ENCODE measurements around the gene GNE. TPM values are rescaled to one million over a fixed set of nuclear protein-coding genes. Genes with fewer than 3 reads are reported as not detected.

Gene GNE
- total and polyA plus RNA-seq, 2 experiments from 2014 or later = 2.2 to 15.7 TPM

GRCh38 chr9:36187414-36187813 lies 70.8 kb downstream of the GNE start:
- no peak overlapping the region for H3K4me3 Mint-ChIP-seq
- Histone ChIP-seq H3K4me2 (no peak overlapping the region), H3K27ac (ENCODE audit: low read depth) (no peak overlapping the region), H4K20me1 (replicated peaks; ENCODE audit: insufficient read depth) (peaks cover 11% of the 10 kb centered on the region), H3K27me3 (ENCODE audit: insufficient read depth) (no peaks in the 10 kb centered on the region), H3K4me3 (no peak overlapping the region), H3K4me1 (ENCODE audit: insufficient read depth) (peaks cover 15% of the 10 kb centered on the region), H2AFZ (no peak overlapping the region), H3K36me3 (ENCODE audit: insufficient read depth) (no peaks in the 10 kb centered on the region), H3K79me2 (replicated peaks; ENCODE audit: insufficient read depth) (peaks cover 16% of the 10 kb centered on the region), H3F3A (replicated peaks; ENCODE audit: low read depth) (peaks cover 8% of the 10 kb centered on the region), H3K9me2 (ENCODE audit: insufficient read depth) (peaks cover 11% of the 10 kb centered on the region; the same call in 1 of the 2 replicates)
- no peak for DNase-seq (ENCODE audit: low spot score)
- no peak for ATAC-seq
- no peak for TF ChIP-seq CTCF (conservative IDR thresholded peaks at IDR 0.05; ENCODE audit: low read depth in 2 of 2)
- TF ChIP-seq CREB1 (CRISPR knock-in tag; IDR thresholded peaks at IDR 0.05; ENCODE audit: low read depth) = no peak
- no peak for TF ChIP-seq JUNB (IDR thresholded peaks at IDR 0.05; ENCODE audit: unreplicated experiment)
- TF ChIP-seq, protein P1, sequence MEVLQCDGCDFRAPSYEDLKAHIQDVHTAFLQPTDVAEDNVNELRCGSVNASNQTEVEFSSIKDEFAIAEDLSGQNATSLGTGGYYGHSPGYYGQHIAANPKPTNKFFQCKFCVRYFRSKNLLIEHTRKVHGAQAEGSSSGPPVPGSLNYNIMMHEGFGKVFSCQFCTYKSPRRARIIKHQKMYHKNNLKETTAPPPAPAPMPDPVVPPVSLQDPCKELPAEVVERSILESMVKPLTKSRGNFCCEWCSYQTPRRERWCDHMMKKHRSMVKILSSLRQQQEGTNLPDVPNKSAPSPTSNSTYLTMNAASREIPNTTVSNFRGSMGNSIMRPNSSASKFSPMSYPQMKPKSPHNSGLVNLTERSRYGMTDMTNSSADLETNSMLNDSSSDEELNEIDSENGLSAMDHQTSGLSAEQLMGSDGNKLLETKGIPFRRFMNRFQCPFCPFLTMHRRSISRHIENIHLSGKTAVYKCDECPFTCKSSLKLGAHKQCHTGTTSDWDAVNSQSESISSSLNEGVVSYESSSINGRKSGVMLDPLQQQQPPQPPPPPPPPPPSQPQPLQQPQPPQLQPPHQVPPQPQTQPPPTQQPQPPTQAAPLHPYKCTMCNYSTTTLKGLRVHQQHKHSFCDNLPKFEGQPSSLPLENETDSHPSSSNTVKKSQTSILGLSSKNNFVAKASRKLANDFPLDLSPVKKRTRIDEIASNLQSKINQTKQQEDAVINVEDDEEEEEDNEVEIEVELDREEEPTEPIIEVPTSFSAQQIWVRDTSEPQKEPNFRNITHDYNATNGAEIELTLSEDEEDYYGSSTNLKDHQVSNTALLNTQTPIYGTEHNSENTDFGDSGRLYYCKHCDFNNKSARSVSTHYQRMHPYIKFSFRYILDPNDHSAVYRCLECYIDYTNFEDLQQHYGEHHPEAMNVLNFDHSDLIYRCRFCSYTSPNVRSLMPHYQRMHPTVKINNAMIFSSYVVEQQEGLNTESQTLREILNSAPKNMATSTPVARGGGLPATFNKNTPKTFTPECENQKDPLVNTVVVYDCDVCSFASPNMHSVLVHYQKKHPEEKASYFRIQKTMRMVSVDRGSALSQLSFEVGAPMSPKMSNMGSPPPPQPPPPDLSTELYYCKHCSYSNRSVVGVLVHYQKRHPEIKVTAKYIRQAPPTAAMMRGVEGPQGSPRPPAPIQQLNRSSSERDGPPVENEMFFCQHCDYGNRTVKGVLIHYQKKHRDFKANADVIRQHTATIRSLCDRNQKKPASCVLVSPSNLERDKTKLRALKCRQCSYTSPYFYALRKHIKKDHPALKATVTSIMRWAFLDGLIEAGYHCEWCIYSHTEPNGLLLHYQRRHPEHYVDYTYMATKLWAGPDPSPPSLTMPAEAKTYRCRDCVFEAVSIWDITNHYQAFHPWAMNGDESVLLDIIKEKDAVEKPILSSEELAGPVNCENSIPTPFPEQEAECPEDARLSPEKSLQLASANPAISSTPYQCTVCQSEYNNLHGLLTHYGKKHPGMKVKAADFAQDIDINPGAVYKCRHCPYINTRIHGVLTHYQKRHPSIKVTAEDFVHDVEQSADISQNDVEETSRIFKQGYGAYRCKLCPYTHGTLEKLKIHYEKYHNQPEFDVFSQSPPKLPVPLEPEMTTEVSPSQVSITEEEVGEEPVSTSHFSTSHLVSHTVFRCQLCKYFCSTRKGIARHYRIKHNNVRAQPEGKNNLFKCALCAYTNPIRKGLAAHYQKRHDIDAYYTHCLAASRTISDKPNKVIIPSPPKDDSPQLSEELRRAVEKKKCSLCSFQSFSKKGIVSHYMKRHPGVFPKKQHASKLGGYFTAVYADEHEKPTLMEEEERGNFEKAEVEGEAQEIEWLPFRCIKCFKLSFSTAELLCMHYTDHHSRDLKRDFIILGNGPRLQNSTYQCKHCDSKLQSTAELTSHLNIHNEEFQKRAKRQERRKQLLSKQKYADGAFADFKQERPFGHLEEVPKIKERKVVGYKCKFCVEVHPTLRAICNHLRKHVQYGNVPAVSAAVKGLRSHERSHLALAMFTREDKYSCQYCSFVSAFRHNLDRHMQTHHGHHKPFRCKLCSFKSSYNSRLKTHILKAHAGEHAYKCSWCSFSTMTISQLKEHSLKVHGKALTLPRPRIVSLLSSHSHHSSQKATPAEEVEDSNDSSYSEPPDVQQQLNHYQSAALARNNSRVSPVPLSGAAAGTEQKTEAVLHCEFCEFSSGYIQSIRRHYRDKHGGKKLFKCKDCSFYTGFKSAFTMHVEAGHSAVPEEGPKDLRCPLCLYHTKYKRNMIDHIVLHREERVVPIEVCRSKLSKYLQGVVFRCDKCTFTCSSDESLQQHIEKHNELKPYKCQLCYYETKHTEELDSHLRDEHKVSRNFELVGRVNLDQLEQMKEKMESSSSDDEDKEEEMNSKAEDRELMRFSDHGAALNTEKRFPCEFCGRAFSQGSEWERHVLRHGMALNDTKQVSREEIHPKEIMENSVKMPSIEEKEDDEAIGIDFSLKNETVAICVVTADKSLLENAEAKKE (CRISPR knock-in tag; IDR thresholded peaks at IDR 0.05) = no peak
- no peak for TF ChIP-seq EZH2 (IDR thresholded peaks at IDR 0.05; ENCODE audit: low read depth, unreplicated experiment)
- no peak for TF ChIP-seq REST (IDR thresholded peaks at IDR 0.05; ENCODE audit: unreplicated experiment)
- no peak for TF ChIP-seq STAT1 (IDR thresholded peaks at IDR 0.05; ENCODE audit: unreplicated experiment)
- no peak for TF ChIP-seq ZNF331 (CRISPR knock-in tag; IDR thresholded peaks at IDR 0.05; ENCODE audit: low read depth)
- no peak for TF ChIP-seq EZH2phosphoT487 (IDR thresholded peaks at IDR 0.05; ENCODE audit: unreplicated experiment)
- no peak for TF ChIP-seq ZNF114 (CRISPR knock-in tag; IDR thresholded peaks at IDR 0.05)
- TF ChIP-seq NANOG (IDR thresholded peaks at IDR 0.05; ENCODE audit: borderline replicate concordance) = no peak
- no peak for TF ChIP-seq POLR2AphosphoS5 (IDR thresholded peaks at IDR 0.05; ENCODE audit: low read depth)
- TF ChIP-seq, protein P2, sequence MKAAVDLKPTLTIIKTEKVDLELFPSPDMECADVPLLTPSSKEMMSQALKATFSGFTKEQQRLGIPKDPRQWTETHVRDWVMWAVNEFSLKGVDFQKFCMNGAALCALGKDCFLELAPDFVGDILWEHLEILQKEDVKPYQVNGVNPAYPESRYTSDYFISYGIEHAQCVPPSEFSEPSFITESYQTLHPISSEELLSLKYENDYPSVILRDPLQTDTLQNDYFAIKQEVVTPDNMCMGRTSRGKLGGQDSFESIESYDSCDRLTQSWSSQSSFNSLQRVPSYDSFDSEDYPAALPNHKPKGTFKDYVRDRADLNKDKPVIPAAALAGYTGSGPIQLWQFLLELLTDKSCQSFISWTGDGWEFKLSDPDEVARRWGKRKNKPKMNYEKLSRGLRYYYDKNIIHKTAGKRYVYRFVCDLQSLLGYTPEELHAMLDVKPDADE (IDR thresholded peaks at IDR 0.05) = no peak
- no peaks in the 10 kb centered on the region; the same call in 1 of the 3 replicates for H3K9me3 Mint-ChIP-seq
- no peaks in the 10 kb centered on the region; the same call in 2 of the 3 replicates for H3K36me3 Mint-ChIP-seq (ENCODE audit: low read depth)
- H3K27ac Mint-ChIP-seq = no peak overlapping the region
- peaks cover 12% of the 10 kb centered on the region for H3K27me3 Mint-ChIP-seq (ENCODE audit: insufficient read depth, low read depth, poor library complexity)
- peaks cover 15% of the 10 kb centered on the region for H3K4me1 Mint-ChIP-seq

All from GM23338 (cell line).